ENCODE results near the gene EVC.

GRCh38 chr4:5706486-5707290 lies 4.3 kb upstream of the EVC start:
- no peak for TF ChIP-seq RCOR1 (IDR thresholded peaks at IDR 0.05; ENCODE audit: insufficient replicate concordance, low read length)
- TF ChIP-seq MAFK (IDR thresholded peaks at IDR 0.05; ENCODE audit: low read depth, low read length) = no peak
- TF ChIP-seq CTCF (conservative IDR thresholded peaks at IDR 0.05; ENCODE audit: low read depth, low read length) = no peak
- TF ChIP-seq SMC3 (IDR thresholded peaks at IDR 0.05; ENCODE audit: low read depth, low read length) = no peak
- no peak for TF ChIP-seq RAD21 (IDR thresholded peaks at IDR 0.05; ENCODE audit: low read length)
- TF ChIP-seq MAZ (IDR thresholded peaks at IDR 0.05; ENCODE audit: borderline replicate concordance, low read depth, low read length) = no peak
- no peak for TF ChIP-seq POLR2A (IDR thresholded peaks at IDR 0.05; ENCODE audit: low read depth, low read length)
- TF ChIP-seq RFX5 (IDR thresholded peaks at IDR 0.05; ENCODE audit: low read depth, low read length) = no peak
- no peak for TF ChIP-seq NFE2L2 (IDR thresholded peaks at IDR 0.05; ENCODE audit: low read depth, low read length)
- no peak for TF ChIP-seq USF2 (IDR thresholded peaks at IDR 0.05; ENCODE audit: low read depth, low read length)
- TF ChIP-seq MXI1 (IDR thresholded peaks at IDR 0.05; ENCODE audit: borderline replicate concordance, low read depth, low read length) = no peak
- no peak for TF ChIP-seq ELK1 (IDR thresholded peaks at IDR 0.05; ENCODE audit: borderline replicate concordance, low read depth, low read length)
- no peak for TF ChIP-seq CEBPB (IDR thresholded peaks at IDR 0.05; ENCODE audit: low read depth, low read length)

Data from IMR-90 (cell line).